Stimulated activated CD4-positive, alpha-beta T cell treated with anti-CD3 and anti-CD28 coated beads, Interleukin-1b, Interleukin-23, amount 100 ng/mL, for 1 hour (primary cell): ENCODE results near the gene IRX4.

Experiments
- DNase-seq, 2 donors: peaks; one replicate each; pipeline ENCODE4 v3.0.0-alpha.2; 2020; ENCODE audit warnings: low read depth in 2 of 2

IRX4 gene

DNA sequence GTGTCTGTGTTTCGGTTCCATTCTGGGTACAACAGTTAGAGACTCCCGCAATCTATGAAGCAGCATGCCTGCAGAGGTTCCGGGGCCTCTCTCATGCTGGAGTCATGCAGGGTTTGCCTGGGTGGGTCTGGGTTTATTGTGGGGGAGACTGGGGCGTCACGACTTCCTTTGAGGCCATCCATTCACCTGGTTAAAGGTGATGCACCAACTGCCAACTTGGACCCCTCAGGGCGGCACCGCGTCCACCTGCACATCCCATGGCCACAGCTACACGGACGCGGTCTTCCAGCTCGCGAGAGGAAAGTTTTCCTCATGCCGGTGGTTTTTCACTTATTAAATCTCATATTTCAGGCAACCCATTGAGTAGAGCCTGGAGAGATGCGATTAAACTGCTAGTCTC is 30.9 kb upstream of the IRX4 start:
- no peak for DNase-seq

DNA sequence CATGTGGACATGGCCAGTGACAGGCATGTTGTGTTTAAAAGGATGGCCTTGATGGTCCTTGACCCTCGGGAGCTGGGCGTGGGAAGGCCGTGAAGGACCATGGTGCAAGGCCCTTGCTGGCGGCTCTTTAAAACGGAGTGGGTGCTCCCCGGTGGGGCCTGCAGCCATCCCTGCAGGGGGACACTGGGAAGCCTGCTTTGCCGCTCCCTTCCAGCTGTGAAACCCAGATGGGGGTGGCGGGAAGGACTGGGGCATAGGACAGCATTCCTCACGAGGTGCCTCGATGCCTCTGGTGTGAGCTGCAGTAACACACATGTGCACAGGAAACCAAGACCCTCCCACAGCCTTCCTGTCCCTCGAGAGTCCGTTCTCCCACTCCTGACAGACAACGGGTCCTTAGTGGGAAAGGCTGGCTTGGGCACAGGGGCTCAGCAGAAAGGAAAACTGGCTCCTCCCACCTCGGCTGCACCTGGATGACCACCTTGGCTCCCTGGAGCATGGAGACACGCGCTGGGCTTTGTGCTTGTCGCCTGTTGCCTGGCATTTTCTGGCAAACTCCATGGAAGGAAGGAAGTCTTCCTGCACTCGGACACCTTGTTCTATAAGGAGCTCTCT is 30.3 kb upstream of the IRX4 start:
- DNase-seq: no peak

DNA sequence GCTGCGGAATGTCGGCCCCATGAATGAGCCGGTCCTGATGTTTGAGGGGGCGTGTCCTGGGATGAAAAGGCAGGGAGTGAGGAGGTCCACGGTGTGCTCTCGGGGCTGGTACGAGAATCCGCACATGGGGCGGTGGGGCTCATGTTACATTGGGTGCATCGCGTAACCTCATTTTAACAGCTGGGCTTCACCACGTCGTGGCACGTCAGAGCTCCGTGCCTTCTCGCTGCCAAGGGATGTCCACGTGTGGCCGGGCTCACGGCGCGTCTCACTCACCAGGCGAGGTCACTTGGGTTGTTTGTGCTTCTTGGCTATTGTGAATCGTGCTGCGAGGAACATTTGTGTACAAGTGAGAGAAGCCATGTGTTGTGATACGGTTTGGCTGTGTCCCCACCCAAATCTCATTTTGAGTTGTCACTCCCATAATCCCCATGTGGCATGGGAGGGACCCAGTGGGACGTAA is 29.1 kb upstream of the IRX4 start:
- DNase-seq: no peak

DNA sequence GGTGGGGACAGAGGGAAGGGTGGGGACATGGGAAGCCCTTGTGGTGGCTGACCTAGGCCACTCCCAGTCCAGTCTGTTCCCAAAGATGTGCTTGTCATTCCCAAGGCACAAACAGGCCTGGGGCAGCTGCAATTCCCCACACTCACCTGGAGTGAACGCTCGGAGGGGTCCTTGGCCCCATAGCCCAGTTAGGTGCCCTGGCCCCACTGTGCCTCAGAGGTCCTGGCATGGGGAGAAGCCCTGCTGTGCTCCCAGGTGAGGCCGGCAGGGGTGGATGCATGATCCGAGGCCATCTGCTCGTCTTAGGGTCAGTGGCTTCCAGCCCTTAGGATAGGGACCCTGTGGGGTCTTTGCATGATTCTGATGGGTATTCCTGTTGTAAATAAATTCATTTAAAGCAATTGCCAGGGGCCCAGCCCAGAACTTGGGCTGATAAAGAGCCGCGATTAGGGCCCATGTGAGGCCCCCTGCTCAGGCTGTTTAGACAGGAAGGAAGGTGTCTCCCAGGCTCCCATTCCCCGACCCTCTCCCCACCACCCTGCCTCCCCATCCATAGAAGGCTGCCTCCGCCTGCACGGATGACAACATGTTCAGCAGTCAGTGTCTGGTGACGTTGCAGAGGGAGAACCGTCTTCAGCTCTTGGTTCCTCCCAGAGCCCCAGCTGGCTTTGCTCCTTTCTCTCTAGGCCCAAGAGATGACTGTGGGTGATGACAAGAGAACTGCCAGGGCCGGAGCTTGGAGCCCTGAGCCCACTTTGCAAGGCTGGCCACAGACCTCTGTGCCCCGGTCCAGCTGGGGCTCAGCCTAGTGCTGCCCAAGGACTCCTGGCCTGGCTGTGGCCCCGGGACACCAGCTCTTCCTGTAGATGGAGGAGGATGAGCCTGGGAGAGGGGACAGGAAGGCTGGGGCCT is 28.4 kb upstream of the IRX4 start:
- DNase-seq: no peak

DNA sequence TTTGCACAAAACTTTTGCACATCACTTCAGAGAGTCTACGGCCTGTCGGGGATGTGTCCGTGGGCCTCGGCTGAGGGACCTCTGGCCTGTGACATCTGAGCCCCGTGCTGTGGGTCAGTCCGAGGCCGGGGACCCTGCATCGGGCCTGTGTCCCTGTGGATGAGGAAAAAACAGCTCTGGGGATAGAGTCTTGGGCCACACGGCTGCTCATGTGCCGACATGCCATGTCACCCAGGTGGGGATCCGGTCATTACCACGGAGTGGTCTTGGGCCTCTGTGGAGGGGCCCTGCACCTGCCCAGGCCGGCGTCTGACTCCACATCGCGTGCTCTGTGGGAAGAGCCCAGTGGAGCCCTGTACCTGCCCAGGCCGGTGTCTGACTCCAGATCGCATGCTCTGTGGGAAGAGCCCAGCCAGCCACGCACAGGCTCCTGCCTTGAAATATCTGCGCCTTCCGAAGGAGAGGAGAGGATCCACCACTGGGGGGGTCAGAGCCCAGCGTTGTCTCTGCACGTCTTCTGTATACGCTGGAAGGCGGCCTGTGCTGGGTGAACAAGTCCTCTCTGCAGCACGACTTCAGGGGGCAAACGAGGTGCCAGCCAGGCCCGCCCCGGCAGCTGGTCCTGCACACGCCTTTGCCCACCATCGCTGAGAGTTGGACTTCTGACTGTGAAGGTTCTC is 27.5 kb upstream of the IRX4 start:
- DNase-seq: no peak

DNA sequence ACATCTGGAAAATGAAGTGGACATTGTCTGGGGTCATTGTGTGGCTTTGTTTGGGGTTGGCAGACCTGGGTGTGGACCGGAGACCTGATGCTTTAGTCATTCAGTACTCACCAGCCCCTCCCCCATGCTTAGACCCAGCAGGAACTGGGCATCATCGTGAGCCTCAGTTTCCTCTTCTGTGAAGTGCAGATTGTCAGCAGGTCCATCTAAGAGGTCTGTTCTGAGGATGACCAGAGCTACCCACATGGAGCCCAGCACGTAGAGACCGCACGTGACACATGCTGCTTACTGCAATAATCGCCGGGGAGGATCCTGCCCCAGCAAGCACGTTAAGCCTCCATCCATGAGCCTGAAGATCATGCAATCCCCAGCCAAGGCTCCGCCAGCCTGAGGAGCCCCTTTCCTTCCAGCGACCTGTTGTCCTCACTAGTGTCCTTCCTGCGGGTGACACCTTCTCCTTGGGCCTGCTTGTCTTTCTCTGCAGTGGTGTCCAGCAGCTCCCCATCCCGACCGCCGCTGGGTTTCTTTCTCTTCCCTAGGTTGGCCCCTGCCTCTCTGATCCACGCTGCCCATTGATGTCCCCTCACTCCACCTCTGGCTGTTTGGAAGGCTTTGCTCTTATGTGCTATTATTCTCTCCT is 26.7 kb upstream of the IRX4 start:
- no peak for DNase-seq

DNA sequence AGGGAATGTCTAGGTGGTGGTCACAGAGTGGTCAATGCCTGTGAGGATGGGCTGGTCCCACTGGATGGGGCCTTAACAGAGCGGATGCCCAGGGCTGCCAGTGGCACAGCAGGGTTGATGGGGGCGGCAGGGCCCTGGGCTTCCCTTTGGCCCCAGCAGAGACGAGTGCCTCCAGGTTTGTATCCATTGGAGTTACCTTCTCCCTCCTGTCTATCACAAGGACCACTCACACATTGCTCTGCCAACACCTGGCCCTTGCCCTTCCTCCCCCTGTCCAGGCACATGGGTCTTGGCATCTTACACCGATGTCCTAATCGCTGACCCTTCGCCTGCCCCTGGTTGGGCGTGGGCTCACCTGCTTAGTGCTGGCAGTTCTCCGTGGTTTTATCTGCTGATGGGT is 26.2 kb upstream of the IRX4 start:
- no peak for DNase-seq

DNA sequence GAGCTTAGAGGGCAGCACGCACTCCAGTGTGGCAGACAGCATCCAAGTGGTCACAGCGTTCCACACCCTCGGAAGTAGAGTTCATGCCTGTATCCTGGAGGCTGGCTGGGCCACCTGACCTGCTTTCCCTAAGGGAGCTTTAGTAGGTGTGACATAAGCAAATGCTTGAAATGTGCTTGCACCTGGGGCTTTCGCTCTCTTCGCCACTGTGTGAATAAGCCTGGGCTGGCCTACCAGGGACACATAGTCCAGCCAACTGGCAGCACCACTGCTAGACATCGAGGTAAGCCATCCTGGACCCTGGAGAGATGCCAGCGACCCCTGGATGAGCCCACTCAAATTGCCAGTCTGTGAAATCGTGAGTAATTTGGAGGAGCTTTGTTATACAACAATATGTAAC is 24.9 kb upstream of the IRX4 start:
- DNase-seq: no peak

DNA sequence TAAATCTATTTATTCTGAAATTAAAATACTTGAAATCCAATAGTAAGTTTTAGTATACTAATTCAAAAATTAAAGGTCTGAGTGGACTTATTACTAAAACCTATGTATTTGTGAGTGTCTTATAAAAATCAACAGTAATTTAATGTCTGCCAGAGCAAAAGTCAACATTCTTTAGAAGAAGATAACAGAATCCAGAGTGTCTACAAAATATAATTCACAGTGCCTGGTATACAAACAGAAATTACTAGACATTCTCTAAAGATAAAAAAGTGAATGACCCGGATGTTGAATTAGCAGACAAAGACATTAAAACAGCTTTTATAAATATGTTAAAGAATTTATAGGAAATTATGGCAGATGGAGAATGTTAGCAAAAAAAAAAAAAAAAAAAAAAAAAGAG is 22.4 kb upstream of the IRX4 start:
- DNase-seq: no peak

DNA sequence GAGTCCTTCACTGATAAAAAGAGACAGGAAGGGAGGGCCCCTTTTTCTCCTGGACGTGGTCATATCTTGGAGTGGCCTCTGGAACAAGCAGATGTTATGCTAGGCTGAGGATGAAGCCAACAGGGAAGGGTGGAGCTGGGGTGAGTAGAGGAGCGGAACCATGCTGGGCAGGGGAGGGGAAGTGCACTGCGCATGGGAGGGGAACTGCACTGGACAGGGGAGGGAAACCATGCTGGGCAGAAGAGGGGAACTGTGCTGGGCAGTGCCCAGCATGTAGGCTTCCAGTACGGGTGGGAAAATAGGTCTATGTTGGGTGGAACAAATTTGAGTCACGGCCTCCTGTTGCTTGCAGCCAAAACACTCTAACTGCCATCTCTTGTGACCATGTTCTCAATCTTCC is 19.3 kb upstream of the IRX4 start:
- no peak for DNase-seq

DNA sequence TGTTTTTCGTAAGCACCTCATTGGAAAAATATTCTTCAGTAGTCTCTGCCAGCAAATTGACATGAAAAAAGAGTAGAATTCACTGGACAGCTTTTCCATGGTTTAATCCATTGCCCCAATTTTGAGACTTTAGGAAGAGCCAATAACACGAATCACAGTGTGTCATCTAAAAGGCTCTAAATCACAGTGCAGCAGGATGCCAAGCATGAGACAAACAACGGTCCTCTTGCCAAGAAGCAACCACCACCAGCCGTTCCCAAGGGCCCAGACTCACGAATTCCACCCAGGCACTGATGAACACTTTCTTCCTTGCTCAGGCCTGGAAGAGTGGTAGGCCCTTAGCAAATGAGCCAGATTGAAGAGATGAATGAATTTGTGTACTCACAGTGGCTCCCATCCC is 18.3 kb upstream of the IRX4 start:
- DNase-seq: no peak

DNA sequence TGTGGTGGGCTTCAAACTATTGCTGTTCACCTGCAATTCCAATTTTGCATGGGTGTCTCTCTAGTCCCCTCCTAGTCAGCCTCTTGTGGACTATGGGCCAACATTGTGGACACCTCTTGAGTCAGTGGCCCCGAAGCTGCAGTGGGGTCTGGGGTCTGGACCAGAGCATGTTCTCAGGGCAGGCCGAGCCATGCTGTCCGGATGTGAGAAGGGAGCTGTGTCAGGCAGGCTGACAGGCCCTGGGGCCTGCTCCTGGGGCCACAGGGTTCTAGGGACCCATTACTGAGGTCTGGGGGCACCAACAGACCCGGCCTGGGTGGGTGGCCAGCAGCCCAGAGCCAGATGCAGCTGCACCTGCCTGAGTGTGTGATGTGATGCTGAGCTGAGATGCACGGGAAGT is 16.5 kb upstream of the IRX4 start:
- DNase-seq: no peak

DNA sequence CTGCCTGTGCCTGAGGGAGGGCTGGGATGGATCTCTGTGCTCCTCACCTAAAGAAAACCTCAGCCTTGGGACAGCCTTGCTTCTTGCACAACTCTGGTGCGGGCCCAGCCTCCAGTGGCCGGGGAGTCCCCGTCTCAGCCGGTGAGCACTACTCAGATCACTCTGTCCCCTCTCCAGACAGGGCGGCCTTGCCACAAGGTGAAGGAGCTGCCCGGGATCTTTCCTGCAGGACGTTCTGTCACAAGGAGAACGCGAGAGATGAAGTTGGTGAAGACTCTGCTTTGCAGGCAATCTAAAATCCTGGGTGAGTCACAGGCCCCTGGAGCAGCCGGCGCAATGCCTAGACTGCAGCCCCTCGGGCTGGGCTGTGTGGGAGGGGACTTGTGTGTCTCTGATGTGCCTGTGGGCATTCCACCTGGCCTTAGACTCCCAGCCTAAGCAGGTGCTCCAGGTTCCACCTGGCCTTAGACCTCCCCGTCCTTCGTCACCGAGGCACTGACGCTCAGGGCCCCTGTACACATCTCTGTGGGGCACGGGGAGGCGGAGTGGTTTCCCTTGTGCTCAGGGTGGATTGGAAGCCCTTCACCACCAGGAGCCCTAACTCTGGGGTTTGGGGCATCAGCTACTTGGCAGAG is 15.2 kb upstream of the IRX4 start:
- no peak for DNase-seq

DNA sequence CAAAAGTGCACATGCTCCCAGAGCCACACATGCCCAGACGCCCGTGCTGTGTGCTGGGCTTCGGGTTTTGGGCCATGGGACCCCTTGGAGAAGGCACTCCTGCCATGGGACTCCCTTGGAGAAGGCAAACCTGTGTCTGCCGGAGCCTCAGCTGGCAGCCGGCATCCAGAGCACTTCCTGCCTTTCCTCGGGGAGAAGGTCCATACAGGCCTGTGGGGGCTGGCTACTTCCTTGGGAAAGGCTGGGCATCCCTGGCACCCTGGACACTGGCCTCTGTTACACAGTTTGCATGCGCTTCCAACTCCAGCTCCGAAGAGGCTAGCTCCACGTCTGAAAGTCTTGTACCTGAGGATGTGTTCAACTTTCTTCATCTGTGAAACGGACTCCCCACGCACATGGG is 14.7 kb upstream of the IRX4 start:
- DNase-seq: no peak

DNA sequence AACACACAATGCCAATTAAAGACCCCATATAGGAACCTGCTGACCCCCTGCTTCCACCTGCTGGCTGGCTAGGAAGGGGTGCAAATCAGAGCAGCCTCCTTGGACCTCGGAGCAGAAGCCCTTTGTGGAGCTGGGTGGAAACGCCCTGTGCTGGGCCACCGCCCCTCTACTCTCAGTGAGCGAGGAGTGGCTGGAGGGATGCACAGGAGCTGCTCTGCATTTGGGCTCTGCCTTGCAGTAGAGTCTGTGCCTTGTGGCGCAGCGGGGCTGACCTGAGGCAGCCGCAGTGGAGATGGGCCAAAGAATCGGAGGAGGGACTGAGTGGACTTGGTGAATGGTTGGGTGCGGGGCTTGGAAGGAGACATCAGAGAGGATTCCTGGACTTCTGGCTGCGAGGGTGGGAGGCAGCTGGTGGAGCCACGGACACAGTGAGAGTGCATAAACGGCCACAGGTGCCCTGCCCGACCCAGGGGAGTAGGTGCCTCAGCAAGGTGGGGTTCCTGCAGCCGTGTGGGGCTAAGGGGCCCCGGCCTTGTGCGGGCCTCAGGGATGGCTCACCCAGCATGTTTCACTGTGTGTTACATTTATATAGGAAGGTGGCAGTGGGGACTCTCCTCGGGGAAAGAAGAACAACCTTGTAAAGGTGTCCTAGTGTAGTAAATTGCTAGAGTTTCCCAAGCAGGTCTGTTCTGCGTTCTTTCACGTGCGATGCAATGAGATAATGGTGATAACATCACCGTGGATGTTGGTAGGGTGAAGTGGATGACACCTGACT is 14.1 kb upstream of the IRX4 start:
- DNase-seq: no peak

DNA sequence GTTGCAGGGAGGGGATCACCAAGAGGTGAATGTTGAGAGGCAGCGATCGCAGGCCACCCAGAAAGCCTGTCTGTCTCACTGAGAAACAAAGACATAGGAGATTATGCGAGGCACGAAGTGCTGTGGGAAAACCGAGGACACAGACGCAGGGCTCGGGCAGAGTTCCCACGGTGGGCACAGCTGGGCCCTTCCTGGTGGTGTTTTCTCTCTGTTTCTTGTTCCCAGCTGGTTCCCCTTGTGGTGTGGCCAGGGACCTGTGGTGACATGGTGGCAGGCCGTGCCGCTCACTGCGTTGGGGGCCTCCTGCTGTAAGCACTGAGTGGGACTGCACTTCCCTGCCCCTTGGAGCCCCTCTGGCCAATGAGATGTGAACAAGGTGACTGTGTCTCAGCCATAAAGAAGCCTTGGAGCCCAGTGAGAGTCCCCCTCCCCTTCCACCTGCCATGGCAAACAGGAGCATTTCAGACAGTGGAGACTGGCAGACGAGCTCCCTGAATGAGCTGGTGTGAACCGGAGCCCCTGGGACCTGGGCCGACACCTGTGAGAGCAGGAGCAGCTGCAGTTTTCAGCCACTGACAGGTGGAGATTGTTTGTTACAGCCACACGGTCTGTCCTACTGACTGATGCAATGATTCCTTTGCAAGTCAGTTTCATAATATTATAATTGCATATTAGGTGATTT is 13.2 kb upstream of the IRX4 start:
- no peak for DNase-seq

DNA sequence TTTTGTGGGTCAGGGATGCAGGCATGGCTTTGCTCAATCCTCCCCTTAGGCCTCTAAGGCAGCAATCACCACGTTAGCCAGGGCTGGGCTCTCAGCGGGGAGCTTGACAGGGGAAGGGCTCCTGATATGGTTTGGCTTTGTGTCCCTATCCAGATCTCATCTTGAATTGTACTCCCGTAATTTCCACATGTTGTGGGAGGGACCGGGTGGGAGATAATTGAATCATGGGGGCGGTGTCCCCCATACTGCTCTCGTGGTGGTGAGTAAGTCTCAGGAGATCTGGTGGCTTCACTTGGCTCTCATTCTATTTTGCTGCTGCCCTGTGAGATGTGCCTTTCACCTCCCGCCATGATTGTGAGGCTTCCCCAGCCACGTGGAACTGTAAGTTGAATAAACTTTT is 11.5 kb upstream of the IRX4 start:
- DNase-seq: no peak

DNA sequence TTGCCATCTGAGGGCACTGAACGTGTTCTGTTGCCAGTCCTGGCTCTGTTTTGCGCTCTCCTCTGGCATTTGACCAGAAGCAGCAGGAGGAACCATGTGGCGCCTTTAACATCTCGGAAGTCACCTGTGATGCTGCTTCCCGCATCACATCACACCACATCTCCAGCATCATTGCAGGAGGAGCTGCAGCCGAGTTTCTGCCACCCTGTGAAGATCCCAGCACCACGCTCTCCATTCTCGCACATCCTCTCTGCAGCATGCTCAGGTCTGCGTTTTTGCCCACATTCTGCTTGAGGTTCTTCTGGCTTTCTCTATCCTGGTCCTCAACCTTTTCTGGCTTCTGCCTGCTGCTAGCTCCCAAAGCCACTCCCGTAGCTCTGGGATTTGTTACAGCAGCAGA is 11.0 kb upstream of the IRX4 start:
- DNase-seq: no peak

DNA sequence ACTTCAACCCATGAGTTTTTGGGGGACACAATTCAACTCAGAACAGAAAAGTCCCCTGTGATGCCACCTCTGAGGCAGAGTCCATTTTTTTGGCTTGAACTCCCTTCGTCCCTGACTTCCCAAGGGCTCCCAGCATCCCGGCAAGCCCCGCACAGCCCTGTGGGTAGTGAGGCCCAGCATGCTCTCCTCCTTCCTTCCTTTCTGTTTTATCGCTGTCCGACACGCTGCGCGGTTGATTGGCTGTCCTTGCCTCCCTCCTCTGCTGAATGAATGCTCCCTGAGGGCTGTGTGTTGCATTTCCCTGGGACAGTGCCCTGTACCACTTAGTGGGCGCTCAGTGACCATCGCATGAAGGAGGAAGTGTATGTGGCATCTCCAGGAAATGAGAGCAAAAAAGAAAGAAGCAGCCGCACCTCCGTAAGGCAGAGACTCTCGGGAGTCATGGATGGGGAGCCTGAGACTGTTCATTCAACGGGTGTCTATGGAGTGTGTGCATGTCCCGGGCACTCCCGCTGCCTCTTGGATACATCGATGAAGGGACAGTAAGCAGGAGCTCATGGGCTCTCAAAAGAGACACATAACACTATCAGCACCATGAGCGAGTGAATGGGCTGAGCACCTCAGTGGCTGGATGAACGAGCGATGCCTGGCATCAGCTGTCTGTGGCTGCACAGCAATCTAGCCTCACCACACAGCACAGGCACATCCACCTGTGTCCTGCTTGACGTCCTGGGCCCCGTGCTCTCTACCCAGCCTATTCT is 10.1 kb upstream of the IRX4 start:
- no peak for DNase-seq

DNA sequence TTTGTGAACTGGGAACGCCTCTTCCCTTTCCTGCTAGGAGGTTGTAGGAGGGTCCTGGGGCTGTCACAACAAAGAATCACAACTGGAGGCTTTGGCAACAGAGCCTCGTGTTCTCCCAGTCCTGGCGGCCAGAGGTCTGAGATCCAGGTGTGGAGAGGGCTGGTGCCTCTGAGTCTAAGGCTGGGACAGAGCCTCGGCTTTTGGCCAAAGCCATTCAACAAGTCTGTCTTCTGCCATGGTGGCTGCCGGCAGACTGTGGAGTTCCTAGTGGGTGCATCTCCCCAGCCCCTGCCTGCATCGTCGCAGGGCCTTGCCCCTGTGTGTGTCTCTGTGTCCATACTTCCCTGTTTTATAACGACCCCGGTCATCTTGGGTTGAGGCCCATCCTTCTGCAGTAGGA is 9.5 kb upstream of the IRX4 start:
- no peak for DNase-seq
